HCT116 (cell line): Measurements from ENCODE around the gene PIK3CB. TPM values are rescaled to one million over a fixed set of nuclear protein-coding genes. Genes with fewer than 3 reads are reported as not detected.

ENCODE experiments used
- ATAC-seq: fragments of 200-7000 bp; cut with Tn5 transposase; 2 replicates; pipeline ENCODE4 v1.9.1; 2020; ENCODE audit warnings: mild to moderate bottlenecking, moderate library complexity
- BruUV-seq: library from RNA; stranded (reverse); fragments of 400-500 nt; replicated peaks from 2 replicates; lab custom pipeline; 2021; lab: Mats Ljungman, UMichigan
- CTCF ChIA-PET: fragments of 300-600 bp; sonication (Branson Sonifier 250); formaldehyde crosslinking; loops from one replicate; lab custom pipeline; 2021; ENCODE audit warnings: antibody characterized with exemption; lab: Charles Lee
- POLR2A ChIA-PET: fragments of 300-600, 350-600 bp; sonication (Branson Sonifier 250); formaldehyde crosslinking; loops from one replicate; lab custom pipeline; 2021; ENCODE audit warnings: antibody characterized with exemption; lab: Charles Lee
- RAD21 ChIA-PET, 2 experiments: fragments of 300-600 bp; sonication (Branson Sonifier 250); formaldehyde crosslinking; loops; one replicate each; lab custom pipeline; 2023; ENCODE audit warnings: low total read pairs in 2 of 2; ENCODE audit not compliant: uncharacterized antibody in 2 of 2, unreplicated experiment in 2 of 2, low non-redundant PET in 1 of 2; lab: Charles Lee
- DNase-seq: peaks from one replicate; pipeline ENCODE4 v3.0.0-alpha.2; 2010; ENCODE audit warnings: low read depth, low spot score
- H2AFZ ChIP-seq: fragments of 200-600 bp; shearing (Covaris generic), sonication (generic); 2 replicates; pipeline ENCODE4 v1.6.1; 2017; ENCODE audit warnings: low read depth, mixed run types, mixed read lengths, antibody characterized with exemption, low read length; ENCODE audit not compliant: poor library complexity, severe bottlenecking
- H3K27ac ChIP-seq: 2 replicates; pipeline ENCODE4 v1.5.1; 2012; ENCODE audit warnings: low read depth, low read length
- H3K27me3 ChIP-seq: fragments of 200-600 bp; sonication (generic); 2 replicates; pipeline ENCODE4 v1.6.1; 2016; ENCODE audit warnings: mixed run types, low read length, mixed read lengths; ENCODE audit not compliant: insufficient read depth
- H3K36me3 ChIP-seq, 2 experiments: fragments of 200-500 bp in 1 of 2; fragments of 200-600 bp in 1 of 2; sonication (Bioruptor generic) in 1 of 2; sonication (generic) in 1 of 2; 2 replicates each; pipeline versions ENCODE4 v1.5.1 to v1.6.1; 2014 to 2016; ENCODE audit warnings: low read length in 2 of 2, inconsistent platforms in 1 of 2, mixed read lengths in 1 of 2, mixed run types in 1 of 2; ENCODE audit not compliant: insufficient read depth in 2 of 2, control insufficient read depth in 1 of 2
- H3K4me1 ChIP-seq, 2 experiments: fragments of 200-600 bp in 1 of 2; sonication (generic) in 1 of 2; 2 replicates each; pipeline versions ENCODE4 v1.5.1 to v1.6.1; 2012 to 2017; ENCODE audit warnings: low read length in 2 of 2, inconsistent platforms in 1 of 2, mild to moderate bottlenecking in 1 of 2, mixed read lengths in 1 of 2, mixed run types in 1 of 2, moderate library complexity in 1 of 2; ENCODE audit not compliant: insufficient read depth in 2 of 2, control insufficient read depth in 1 of 2
- H3K4me2 ChIP-seq: fragments of 200-600 bp; sonication (generic); 2 replicates; pipeline ENCODE4 v1.6.1; 2017; ENCODE audit warnings: mixed run types, low read length, mixed read lengths
- H3K4me3 ChIP-seq, 2 experiments: fragments of 200-600 bp in 1 of 2; sonication (generic) in 1 of 2; replicated peaks in 1 of 2; 2 replicates each; pipeline ENCODE4 v1.5.1; 2011 to 2016; ENCODE audit warnings: low read length in 2 of 2, control low read depth in 1 of 2, low read depth in 1 of 2, mild to moderate bottlenecking in 1 of 2, mixed read lengths in 1 of 2, mixed run types in 1 of 2
- H3K79me2 ChIP-seq: fragments of 200-600 bp; sonication (generic); 2 replicates; pipeline ENCODE4 v1.6.1; 2017; ENCODE audit warnings: mild to moderate bottlenecking, mixed run types, low read length, moderate library complexity, mixed read lengths; ENCODE audit not compliant: insufficient read depth
- H3K9ac ChIP-seq: fragments of 200-600 bp; sonication (generic); 2 replicates; pipeline ENCODE4 v1.6.1; 2016; ENCODE audit warnings: low read length, mixed read lengths
- H3K9me2 ChIP-seq: fragments of 200-600 bp; sonication (generic), shearing (Covaris generic); 2 replicates; pipeline ENCODE4 v1.6.1; 2017; ENCODE audit warnings: mixed run types, mild to moderate bottlenecking, moderate library complexity; ENCODE audit not compliant: insufficient read depth
- H3K9me3 ChIP-seq, 2 experiments: fragments of 200-500 bp in 1 of 2; fragments of 200-600 bp in 1 of 2; sonication (Bioruptor generic) in 1 of 2; sonication (generic) in 1 of 2; 2 replicates each; pipeline ENCODE4 v1.6.1; 2014 to 2017; ENCODE audit warnings: low read length in 2 of 2, mixed read lengths in 2 of 2, inconsistent platforms in 1 of 2, low read depth in 1 of 2, mild to moderate bottlenecking in 1 of 2, mixed run types in 1 of 2, moderate library complexity in 1 of 2; ENCODE audit not compliant: control insufficient read depth in 1 of 2, insufficient read depth in 1 of 2
- H4K20me1 ChIP-seq: fragments of 200-600 bp; sonication (generic), shearing (Covaris generic); 2 replicates; pipeline ENCODE4 v1.6.1; 2017; ENCODE audit warnings: mixed run types, mild to moderate bottlenecking, moderate library complexity; ENCODE audit not compliant: insufficient read depth
- CEBPB ChIP-seq: IDR thresholded peaks from 2 replicates; pipeline ENCODE4 v1.6.1; 2012; ENCODE audit warnings: low read depth
- CTCF ChIP-seq, 3 experiments: fragments of 200-600 bp in 1 of 3; sonication (generic) in 1 of 3; IDR thresholded peaks in 2 of 3; conservative IDR thresholded peaks in 1 of 3; 2 replicates each; pipeline ENCODE4 v1.5.1; 2012 to 2017; ENCODE audit warnings: low read depth in 2 of 3, low read length in 2 of 3, antibody characterized with exemption in 1 of 3, borderline replicate concordance in 1 of 3, control low read depth in 1 of 3, mild to moderate bottlenecking in 1 of 3, mixed read lengths in 1 of 3, mixed run types in 1 of 3, moderate library complexity in 1 of 3; ENCODE audit not compliant: insufficient read depth in 1 of 3
- EGR1 ChIP-seq: IDR thresholded peaks from 2 replicates; pipeline ENCODE4 v1.6.1; 2012; ENCODE audit warnings: low read depth
- ELF1 ChIP-seq: IDR thresholded peaks from 2 replicates; pipeline ENCODE4 v1.6.1; 2012; ENCODE audit warnings: low read depth, borderline replicate concordance
- EZH2 ChIP-seq: fragments of 200-600 bp; sonication (generic); IDR thresholded peaks from 2 replicates; pipeline ENCODE4 v1.6.1; 2017; ENCODE audit warnings: antibody characterized with exemption, mixed run types
- FOSL1 ChIP-seq: IDR thresholded peaks from 2 replicates; pipeline ENCODE4 v1.6.1; 2012; ENCODE audit warnings: low read depth
- POLR2A ChIP-seq: IDR thresholded peaks from 2 replicates; pipeline ENCODE4 v1.7.0; 2011; ENCODE audit warnings: borderline replicate concordance; ENCODE audit not compliant: insufficient read depth, insufficient read length; ENCODE audit errors: extremely low read depth
- POLR2AphosphoS5 ChIP-seq: IDR thresholded peaks from 2 replicates; pipeline ENCODE4 v1.6.1; 2011; ENCODE audit warnings: mild to moderate bottlenecking, low read depth, low read length, moderate library complexity
- RAD21 ChIP-seq: IDR thresholded peaks from 2 replicates; pipeline ENCODE4 v1.6.1; 2012; ENCODE audit warnings: low read depth, mild to moderate bottlenecking
- SIN3A ChIP-seq: IDR thresholded peaks from 2 replicates; pipeline ENCODE4 v1.6.1; 2012; ENCODE audit warnings: low read depth
- YY1 ChIP-seq: IDR thresholded peaks from 2 replicates; pipeline ENCODE4 v1.6.1; 2011; ENCODE audit warnings: low read length, low read depth, moderate library complexity, mild to moderate bottlenecking; ENCODE audit not compliant: insufficient replicate concordance; ENCODE audit errors: extremely low read depth
- ZFX ChIP-seq: fragments of 450-650 bp; IDR thresholded peaks from 2 replicates; pipeline ENCODE4 v1.6.1; 2017
- intact Hi-C: fragments of 100-400 bp; cut with micrococcal nuclease; formaldehyde crosslinking; loops from 2 replicates; pipeline ENCODE4 v1.10.0; 2022
- total RNA-seq: library from RNA; stranded (reverse); gene quantifications from one replicate; pipeline ENCODE4 v1.2.1, GENCODE V29; 2021; ENCODE audit not compliant: unreplicated experiment
- TF ChIP-seq, protein P1 (sequence below): IDR thresholded peaks from 2 replicates; pipeline ENCODE4 v1.6.1; 2012
- TF ChIP-seq, protein P2 (sequence below): IDR thresholded peaks from 2 replicates; pipeline ENCODE4 v1.6.1; 2012

The PIK3CB gene
- total RNA-seq, 1 experiment from 2014 or later, result 44.3 TPM

DNA sequence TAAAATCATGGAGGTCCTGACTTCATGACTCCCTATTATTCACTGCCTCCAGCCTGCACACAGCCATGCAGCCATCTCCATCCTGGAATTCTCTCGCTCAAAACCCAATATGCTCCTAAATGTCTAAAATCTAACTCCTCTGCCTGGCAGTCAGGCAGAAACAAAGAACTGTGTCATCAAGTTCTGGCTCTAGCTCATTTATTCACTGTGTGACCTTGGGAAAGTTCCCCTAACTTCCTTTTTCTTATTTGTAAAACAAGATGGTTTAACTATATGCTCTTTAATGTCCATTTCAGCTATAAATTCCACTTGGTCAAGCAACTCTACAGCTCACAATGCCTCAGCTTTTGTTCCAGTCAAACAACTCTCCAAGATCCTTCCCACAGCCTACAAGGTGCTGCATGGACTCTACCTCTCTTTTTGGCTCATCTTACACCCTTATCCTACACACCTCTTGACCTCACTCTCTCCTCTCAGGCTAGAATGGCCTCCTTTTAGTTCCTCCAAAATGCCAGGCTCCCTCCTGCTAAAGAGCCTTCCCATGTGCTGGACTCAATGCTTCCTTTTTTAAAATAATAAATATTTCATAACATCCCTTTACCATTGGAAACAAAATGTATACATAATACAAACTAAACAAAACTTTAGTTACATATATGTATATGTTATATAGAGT is 16.4 kb downstream of the PIK3CB start:
- H2AFZ ChIP-seq, result no peak overlapping the region
- no peaks in the 10 kb centered on the region for H3K9me2 ChIP-seq
- H3K9me3 ChIP-seq, result no peaks in the 10 kb centered on the region
- TF ChIP-seq FOSL1 (no peak), ELF1 (no peak), EZH2 (no peak), ZFX (no peak), YY1 (no peak), CTCF (IDR thresholded peaks at IDR 0.05 in 2 of 3, conservative IDR thresholded peaks at IDR 0.05 in 1 of 3; ENCODE audit: borderline replicate concordance in 1 of 3, insufficient read depth in 1 of 3, low read depth in 2 of 3, low read length in 2 of 3) (no peak), POLR2A (no peak), CEBPB (no peak), RAD21 (no peak), EGR1 (no peak), SIN3A (no peak), POLR2AphosphoS5 (no peak)
- TF ChIP-seq, protein P1, sequence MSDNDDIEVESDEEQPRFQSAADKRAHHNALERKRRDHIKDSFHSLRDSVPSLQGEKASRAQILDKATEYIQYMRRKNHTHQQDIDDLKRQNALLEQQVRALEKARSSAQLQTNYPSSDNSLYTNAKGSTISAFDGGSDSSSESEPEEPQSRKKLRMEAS, result no peak
- TF ChIP-seq, protein P2, sequence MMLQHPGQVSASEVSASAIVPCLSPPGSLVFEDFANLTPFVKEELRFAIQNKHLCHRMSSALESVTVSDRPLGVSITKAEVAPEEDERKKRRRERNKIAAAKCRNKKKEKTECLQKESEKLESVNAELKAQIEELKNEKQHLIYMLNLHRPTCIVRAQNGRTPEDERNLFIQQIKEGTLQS, result no peak
- TF ChIP-seq, all 23 proteins: peak for 0
- Histone ChIP-seq H3K9ac (no peak overlapping the region), H3K27ac (no peak overlapping the region), H3K4me1 (peaks cover 2 to 14% of the 10 kb centered on the region in 2 experiments; a peak in 3 of 4 replicates), H3K4me3 (no peak overlapping the region), H3K36me3 (peaks cover 0 to 4% of the 10 kb centered on the region in 2 experiments; a peak in 1 of 4 replicates), H3K27me3 (no peaks in the 10 kb centered on the region), H3K79me2 (peaks cover 91% of the 10 kb centered on the region), H3K4me2 (no peak overlapping the region), H4K20me1 (no peaks in the 10 kb centered on the region)
- ATAC-seq (no peak), DNase-seq (no peak)
- intact Hi-C loops, result no loop called here
- ChIA-PET RAD21 (no interaction called here), POLR2A (no interaction called here), CTCF (no interaction called here)
- no TSS peak for BruUV-seq
